IMR-90 (cell line): ENCODE data around the gene DET1. TPM values are rescaled to one million over a fixed set of nuclear protein-coding genes. Genes with fewer than 3 reads are reported as not detected.

Experiments
- ATAC-seq: fragments of 200-7000 bp; cut with Tn5 transposase; 2 replicates; pipeline ENCODE4 v1.9.1; 2020; ENCODE audit warnings: low read depth, mild to moderate bottlenecking, moderate library complexity
- BruUV-seq: library from RNA; stranded (reverse); fragments of 400-500 nt; replicated peaks from 2 replicates; lab custom pipeline; 2021; lab: Mats Ljungman, UMichigan
- CTCF ChIA-PET: fragments of 300-600 bp; formaldehyde crosslinking; extraction: SDS; loops from one replicate; lab custom pipeline; 2021; ENCODE audit warnings: antibody characterized with exemption; lab: Yijun Ruan, JAX
- POLR2A ChIA-PET: fragments of 300-600 bp; sonication (Branson Sonifier 250); formaldehyde crosslinking; loops from one replicate; lab custom pipeline; 2022; ENCODE audit warnings: antibody characterized with exemption; ENCODE audit not compliant: unreplicated experiment; lab: Charles Lee
- DNase-seq: peaks from one replicate; pipeline ENCODE4 v3.0.0; 2013
- H2AFZ ChIP-seq: replicated peaks from 2 replicates; pipeline ENCODE3; 2013; ENCODE audit warnings: low read length, mild to moderate bottlenecking; ENCODE audit not compliant: poor library complexity
- H2AK5ac ChIP-seq: 2 replicates; pipeline ENCODE4 v1.6.1; 2013; ENCODE audit warnings: low read depth, low read length, inconsistent platforms
- H2AK9ac ChIP-seq: replicated peaks from 2 replicates; pipeline ENCODE3; 2013; ENCODE audit warnings: mild to moderate bottlenecking, low read depth, low read length, moderate library complexity; ENCODE audit not compliant: poor library complexity
- H2BK120ac ChIP-seq: 2 replicates; pipeline ENCODE4 v1.6.1; 2013; ENCODE audit warnings: low read depth, low read length, inconsistent platforms
- H2BK15ac ChIP-seq: 3 replicates; pipeline ENCODE4 v1.6.1; 2013; ENCODE audit warnings: low read depth, low read length, inconsistent platforms
- H2BK20ac ChIP-seq: 2 replicates; pipeline ENCODE4 v1.6.1; 2013; ENCODE audit warnings: low read depth, mild to moderate bottlenecking, inconsistent platforms, low read length, moderate library complexity
- H2BK5ac ChIP-seq: 2 replicates; pipeline ENCODE4 v1.6.1; 2013; ENCODE audit warnings: mild to moderate bottlenecking, low read depth, low read length, inconsistent platforms; ENCODE audit not compliant: poor library complexity, severe bottlenecking
- H3K14ac ChIP-seq: replicated peaks from 2 replicates; pipeline ENCODE4 v1.6.1; 2013; ENCODE audit warnings: low read depth, low read length, inconsistent platforms
- H3K18ac ChIP-seq: 2 replicates; pipeline ENCODE4 v1.6.1; 2013; ENCODE audit warnings: low read depth, low read length, control low read depth
- H3K23ac ChIP-seq: 2 replicates; pipeline ENCODE4 v1.6.1; 2013; ENCODE audit warnings: low read depth, low read length, inconsistent platforms
- H3K27ac ChIP-seq: 2 replicates; pipeline ENCODE4 v1.5.1; 2013; ENCODE audit warnings: mild to moderate bottlenecking, control low read depth, low read length; ENCODE audit not compliant: insufficient read depth
- H3K27me3 ChIP-seq: 2 replicates; pipeline ENCODE4 v1.6.1; 2013; ENCODE audit warnings: low read length; ENCODE audit not compliant: control insufficient read depth, insufficient read depth
- H3K36me3 ChIP-seq: 2 replicates; pipeline ENCODE4 v1.6.1; 2013; ENCODE audit warnings: low read length, mixed read lengths; ENCODE audit not compliant: control insufficient read depth, insufficient read depth
- H3K4ac ChIP-seq: 2 replicates; pipeline ENCODE4 v1.6.1; 2013; ENCODE audit warnings: low read depth, low read length, inconsistent platforms
- H3K4me1 ChIP-seq: 2 replicates; pipeline ENCODE4 v1.6.1; 2013; ENCODE audit warnings: low read length, mixed read lengths; ENCODE audit not compliant: control insufficient read depth, insufficient read depth
- H3K4me2 ChIP-seq: 2 replicates; pipeline ENCODE4 v1.6.1; 2013; ENCODE audit warnings: low read depth, mild to moderate bottlenecking, control low read depth, low read length, moderate library complexity
- H3K4me3 ChIP-seq: 2 replicates; pipeline ENCODE4 v1.5.1; 2013; ENCODE audit warnings: low read depth, mild to moderate bottlenecking, control low read depth, low read length, moderate library complexity; ENCODE audit not compliant: insufficient read depth
- H3K56ac ChIP-seq: 2 replicates; pipeline ENCODE4 v1.6.1; 2013; ENCODE audit warnings: low read length, inconsistent platforms; ENCODE audit not compliant: insufficient read depth; ENCODE audit errors: extremely low read depth
- H3K79me1 ChIP-seq, 2 experiments: 2 replicates each; pipeline ENCODE4 v1.6.1; 2013; ENCODE audit warnings: low read length in 2 of 2, inconsistent platforms in 1 of 2, low read depth in 1 of 2
- H3K9ac ChIP-seq: 2 replicates; pipeline ENCODE4 v1.6.1; 2013; ENCODE audit warnings: low read depth, low read length, control low read depth
- H3K9me1 ChIP-seq: 2 replicates; pipeline ENCODE4 v1.6.1; 2013; ENCODE audit warnings: low read length, inconsistent platforms; ENCODE audit not compliant: insufficient read depth
- H3K9me3 ChIP-seq: 2 replicates; pipeline ENCODE4 v1.6.1; 2013; ENCODE audit warnings: low read length; ENCODE audit not compliant: control insufficient read depth, insufficient read depth
- H4K20me1 ChIP-seq: 2 replicates; pipeline ENCODE4 v1.6.1; 2013; ENCODE audit warnings: low read length, inconsistent platforms; ENCODE audit not compliant: insufficient read depth
- H4K5ac ChIP-seq: 2 replicates; pipeline ENCODE4 v1.6.1; 2013; ENCODE audit warnings: mild to moderate bottlenecking, low read depth, low read length, control low read depth
- H4K8ac ChIP-seq, 2 experiments: 2 replicates each; pipeline ENCODE4 v1.6.1; 2013; ENCODE audit warnings: low read depth in 2 of 2, low read length in 2 of 2, control low read depth in 1 of 2, inconsistent platforms in 1 of 2
- H4K91ac ChIP-seq: 2 replicates; pipeline ENCODE4 v1.6.1; 2013; ENCODE audit warnings: low read depth, low read length, inconsistent platforms; ENCODE audit not compliant: insufficient read depth
- BHLHE40 ChIP-seq: fragments of 150-350 bp; IDR thresholded peaks from 2 replicates; pipeline ENCODE4 v1.6.1; 2016; ENCODE audit warnings: mild to moderate bottlenecking, low read depth, low read length
- CEBPB ChIP-seq: IDR thresholded peaks from 2 replicates; pipeline ENCODE4 v1.6.1; 2012; ENCODE audit warnings: low read depth, low read length, improper control_type of control experiment
- ELK1 ChIP-seq: fragments of 150-350 bp; IDR thresholded peaks from 2 replicates; pipeline ENCODE4 v1.6.1; 2016; ENCODE audit warnings: low read depth, mild to moderate bottlenecking, low read length, moderate library complexity, borderline replicate concordance
- MAFK ChIP-seq: IDR thresholded peaks from 2 replicates; pipeline ENCODE4 v1.6.1; 2012; ENCODE audit warnings: low read depth, low read length, improper control_type of control experiment
- MAZ ChIP-seq: IDR thresholded peaks from 2 replicates; pipeline ENCODE4 v1.6.1; 2012; ENCODE audit warnings: low read depth, mild to moderate bottlenecking, low read length, improper control_type of control experiment, moderate library complexity, borderline replicate concordance
- MXI1 ChIP-seq: IDR thresholded peaks from 2 replicates; pipeline ENCODE4 v1.6.1; 2012; ENCODE audit warnings: low read depth, mild to moderate bottlenecking, low read length, moderate library complexity, borderline replicate concordance
- POLR2A ChIP-seq: IDR thresholded peaks from 2 replicates; pipeline ENCODE4 v1.6.1; 2012; ENCODE audit warnings: mild to moderate bottlenecking, low read depth, low read length
- RAD21 ChIP-seq: IDR thresholded peaks from 2 replicates; pipeline ENCODE4 v1.6.1; 2012; ENCODE audit warnings: low read length, improper control_type of control experiment
- RFX5 ChIP-seq: IDR thresholded peaks from 2 replicates; pipeline ENCODE4 v1.8.0; 2012; ENCODE audit warnings: low read depth, mild to moderate bottlenecking, low read length, moderate library complexity
- SMC3 ChIP-seq: fragments of 150-350 bp; IDR thresholded peaks from 2 replicates; pipeline ENCODE4 v1.6.1; 2016; ENCODE audit warnings: low read depth, mild to moderate bottlenecking, antibody characterized with exemption, low read length, moderate library complexity
- USF2 ChIP-seq: fragments of 150-350 bp; IDR thresholded peaks from 2 replicates; pipeline ENCODE4 v1.6.1; 2017; ENCODE audit warnings: mild to moderate bottlenecking, antibody characterized with exemption, low read length, low read depth
- WGBS, 2 experiments: methylation state at CpG; one replicate each; pipeline versions ENCODE4 v1.1.5 to v1.1.7; 2013; ENCODE audit warnings: missing lambda C conversion rate in 2 of 2; ENCODE audit not compliant: insufficient read length in 1 of 2; ENCODE audit errors: extremely low coverage in 2 of 2; 5-methylcytosine and 5-hydroxymethylcytosine counted together
- dilution Hi-C: fragments of 300-500 bp; cut with HindIII; formaldehyde crosslinking; loops from one replicate; pipeline ENCODE4 v1.14.3; 2018; ENCODE audit warnings: low sequenced_read_pairs; ENCODE audit not compliant: unreplicated experiment
- in situ Hi-C: fragments of 300-500 bp; cut with MboI; formaldehyde crosslinking; loops from 3 replicates; pipeline ENCODE4 v1.14.3; 2019; ENCODE audit warnings: low sequenced_read_pairs, inconsistent platforms, mixed read lengths
- intact Hi-C: fragments of 100-400 bp; cut with micrococcal nuclease; formaldehyde crosslinking; loops from 2 replicates; pipeline ENCODE4 v1.10.0; 2022
- polyA plus RNA-seq, 3 experiments: library from polyadenylated mRNA; depleted of rRNA; stranded (reverse); fragments of >200 nt; gene quantifications; 2 replicates each; pipeline ENCODE4 v1.2.3, GENCODE V29; 2012; ENCODE audit warnings: low replicate concordance in 1 of 3
- total RNA-seq: library from RNA; depleted of rRNA; stranded (reverse); fragments of >200 nt; gene quantifications from 2 replicates; pipeline ENCODE4 v1.2.3, GENCODE V29; 2012

The DET1 gene
- total and polyA plus RNA-seq, 2 of the 4 experiments (the other 2 are of a cell fraction): 5.6 to 9.1 TPM

- Histone ChIP-seq H3K9me3 (no peaks in the 10 kb centered on the region), H3K14ac (no peak overlapping the region), H3K36me3 (no peaks in the 10 kb centered on the region), H3K56ac (no peak overlapping the region), H3K27me3 (peaks cover 3% of the 10 kb centered on the region; the same call in 1 of the 2 replicates), H4K20me1 (no peaks in the 10 kb centered on the region), H3K18ac (no peak overlapping the region), H2BK120ac (no peak overlapping the region), H3K9me1 (no peaks in the 10 kb centered on the region), H4K5ac (no peak overlapping the region), H2AK9ac (no peak overlapping the region), H4K8ac (no peak overlapping the region), H3K23ac (no peak overlapping the region), H3K27ac (no peak overlapping the region), H2BK15ac (no peak overlapping the region), H2AK5ac (no peak overlapping the region), H3K4ac (no peak overlapping the region), H3K4me2 (no peak overlapping the region), H2AFZ (no peak overlapping the region), H3K79me1 (no peaks in the 10 kb centered on the region), H3K4me3 (no peak overlapping the region), H3K9ac (no peak overlapping the region), H3K4me1 (no peaks in the 10 kb centered on the region), H2BK20ac (no peak overlapping the region), H4K91ac (no peak overlapping the region), H2BK5ac (no peak overlapping the region)
- TF ChIP-seq RAD21 (no peak), RFX5 (no peak), POLR2A (no peak), CEBPB (no peak), SMC3 (no peak), USF2 (no peak), BHLHE40 (no peak), MAFK (no peak), MXI1 (no peak), MAZ (no peak), ELK1 (no peak)
- ChIA-PET CTCF (interaction anchor here (0.6 kb wide), 1 partner anchor 30 kb away, joined by 4 read pairs; no protein-coding TSS in a partner anchor), POLR2A (no interaction called here)
- dilution Hi-C loops: no loop called here
- no TSS peak for BruUV-seq
- in situ Hi-C loops: no loop called here
- DNase-seq (no peak), ATAC-seq (no peak)
- 32% methylated on average over 2 of the region's 6 CpGs; no CpG with 5 or more reads in 1 of the 2 experiments for WGBS, 2 experiments
- intact Hi-C loops: no loop called here
Measured at GRCh38 chr15:88568589-88568988, 22.1 kb upstream of the DET1 start.
